BJ (cell line): ENCODE measurements around the gene ZMYND11. TPM values are rescaled to one million over a fixed set of nuclear protein-coding genes. Genes with fewer than 3 reads are reported as not detected.

Experiments
- CTCF ChIA-PET: fragments of 350-600 bp; formaldehyde crosslinking; extraction: SDS; loops from one replicate; lab custom pipeline; 2021; ENCODE audit warnings: antibody characterized with exemption, inconsistent platforms; lab: Yijun Ruan, JAX
- POLR2A ChIA-PET: fragments of 300-600 bp; sonication (Branson Sonifier 250); formaldehyde crosslinking; extraction: SDS; loops from one replicate; lab custom pipeline; 2021; ENCODE audit warnings: antibody characterized with exemption; lab: Charles Lee
- DNase-seq: peaks from one replicate; pipeline ENCODE4 v3.0.0-alpha.2; 2011; ENCODE audit warnings: low read depth
- H3K27me3 ChIP-seq: 2 replicates; pipeline ENCODE4 v1.6.0; 2011; ENCODE audit warnings: low read length; ENCODE audit not compliant: control insufficient read depth, insufficient read depth
- H3K36me3 ChIP-seq: 2 replicates; pipeline ENCODE4 v1.5.1; 2011; ENCODE audit warnings: low read length; ENCODE audit not compliant: control insufficient read depth, insufficient read depth
- H3K4me3 ChIP-seq: 2 replicates; pipeline ENCODE4 v1.5.1; 2011; ENCODE audit warnings: low read depth, mild to moderate bottlenecking, control low read depth, low read length
- polyA plus RNA-seq: library from polyadenylated mRNA; depleted of rRNA; stranded (reverse); fragments of >200 nt; gene quantifications from 2 replicates; pipeline ENCODE4 v1.2.3, GENCODE V29; 2011
- TF ChIP-seq, protein P1 (sequence below): IDR thresholded peaks from 2 replicates; pipeline ENCODE4 v1.5.1; 2011; ENCODE audit warnings: low read depth, mild to moderate bottlenecking, control low read depth, inconsistent platforms, low read length, moderate library complexity; ENCODE audit not compliant: insufficient read depth

The ZMYND11 gene
- polyA plus RNA-seq, 1 experiment: 37.6 TPM

DNA sequence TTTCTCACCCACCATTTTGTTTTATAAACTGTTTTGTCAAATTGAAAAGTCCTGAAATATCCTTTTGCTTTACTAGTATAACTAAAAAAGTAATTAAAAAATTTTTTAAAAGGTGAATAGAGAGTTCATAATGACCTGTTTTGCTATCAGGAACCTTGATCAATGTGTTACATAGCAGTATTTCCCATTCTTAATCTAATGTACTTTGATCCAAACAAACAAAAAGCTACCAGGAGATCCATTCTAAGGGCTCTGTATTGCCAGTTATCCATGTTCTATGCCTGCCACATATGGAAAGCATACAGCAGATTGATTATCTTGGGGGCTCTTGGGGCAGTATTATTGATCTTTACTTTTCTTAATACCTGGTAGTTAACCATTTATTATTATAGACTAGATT lies 32.1 kb downstream of the ZMYND11 start:
- Histone ChIP-seq H3K36me3 (no peaks in the 10 kb centered on the region), H3K27me3 (no peaks in the 10 kb centered on the region), H3K4me3 (no peak overlapping the region)
- POLR2A ChIA-PET: no interaction called here
- TF ChIP-seq, protein P1, sequence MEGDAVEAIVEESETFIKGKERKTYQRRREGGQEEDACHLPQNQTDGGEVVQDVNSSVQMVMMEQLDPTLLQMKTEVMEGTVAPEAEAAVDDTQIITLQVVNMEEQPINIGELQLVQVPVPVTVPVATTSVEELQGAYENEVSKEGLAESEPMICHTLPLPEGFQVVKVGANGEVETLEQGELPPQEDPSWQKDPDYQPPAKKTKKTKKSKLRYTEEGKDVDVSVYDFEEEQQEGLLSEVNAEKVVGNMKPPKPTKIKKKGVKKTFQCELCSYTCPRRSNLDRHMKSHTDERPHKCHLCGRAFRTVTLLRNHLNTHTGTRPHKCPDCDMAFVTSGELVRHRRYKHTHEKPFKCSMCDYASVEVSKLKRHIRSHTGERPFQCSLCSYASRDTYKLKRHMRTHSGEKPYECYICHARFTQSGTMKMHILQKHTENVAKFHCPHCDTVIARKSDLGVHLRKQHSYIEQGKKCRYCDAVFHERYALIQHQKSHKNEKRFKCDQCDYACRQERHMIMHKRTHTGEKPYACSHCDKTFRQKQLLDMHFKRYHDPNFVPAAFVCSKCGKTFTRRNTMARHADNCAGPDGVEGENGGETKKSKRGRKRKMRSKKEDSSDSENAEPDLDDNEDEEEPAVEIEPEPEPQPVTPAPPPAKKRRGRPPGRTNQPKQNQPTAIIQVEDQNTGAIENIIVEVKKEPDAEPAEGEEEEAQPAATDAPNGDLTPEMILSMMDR: no peak
- CTCF ChIA-PET: no interaction called here
- no peak for DNase-seq

DNA sequence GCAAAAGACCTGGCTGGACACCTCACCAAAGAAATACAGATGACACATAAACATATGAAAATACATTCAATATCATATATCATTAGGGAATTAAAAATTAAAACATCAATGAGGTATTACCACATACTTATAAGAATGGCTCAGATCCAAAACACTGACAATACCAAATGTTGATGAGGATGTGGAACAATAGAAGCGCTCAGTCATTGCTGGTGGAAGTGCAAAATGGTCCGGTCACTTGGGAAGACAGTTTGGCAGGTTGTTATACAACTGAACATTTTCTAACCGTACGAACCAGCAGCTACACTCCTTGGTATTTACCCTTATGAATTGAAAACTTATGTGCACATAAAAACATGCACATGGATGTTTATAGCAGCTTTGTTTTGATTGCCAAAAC lies 38.5 kb downstream of the ZMYND11 start:
- CTCF ChIA-PET: no interaction called here
- DNase-seq: no peak
- no peak overlapping the region for H3K4me3 ChIP-seq
- POLR2A ChIA-PET: no interaction called here
- no peaks in the 10 kb centered on the region for H3K36me3 ChIP-seq
- H3K27me3 ChIP-seq: no peaks in the 10 kb centered on the region
- TF ChIP-seq, protein P1: no peak

DNA sequence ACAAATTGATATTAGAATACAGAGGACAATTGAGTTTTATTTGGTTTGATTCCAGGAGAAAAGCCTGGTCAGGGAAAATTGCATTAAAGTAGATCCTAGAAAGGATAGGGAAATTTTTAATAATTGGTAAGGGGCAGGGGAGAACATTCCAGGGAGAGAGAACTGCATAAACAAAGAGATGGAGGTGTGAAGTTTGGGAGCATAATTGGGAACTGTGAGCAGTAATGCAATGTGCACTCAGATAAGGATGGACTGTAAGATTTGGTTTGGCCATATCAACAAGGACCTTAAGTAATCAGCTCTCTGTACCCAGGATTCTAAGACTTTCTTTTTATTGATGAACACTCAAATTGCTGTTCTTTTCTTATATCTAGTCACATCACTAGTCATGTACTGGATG lies 41.4 kb downstream of the ZMYND11 start:
- TF ChIP-seq, protein P1: no peak
- no peaks in the 10 kb centered on the region for H3K36me3 ChIP-seq
- H3K27me3 ChIP-seq: no peaks in the 10 kb centered on the region
- no peak overlapping the region for H3K4me3 ChIP-seq
- POLR2A ChIA-PET: no interaction called here
- CTCF ChIA-PET: no interaction called here
- DNase-seq: no peak

DNA sequence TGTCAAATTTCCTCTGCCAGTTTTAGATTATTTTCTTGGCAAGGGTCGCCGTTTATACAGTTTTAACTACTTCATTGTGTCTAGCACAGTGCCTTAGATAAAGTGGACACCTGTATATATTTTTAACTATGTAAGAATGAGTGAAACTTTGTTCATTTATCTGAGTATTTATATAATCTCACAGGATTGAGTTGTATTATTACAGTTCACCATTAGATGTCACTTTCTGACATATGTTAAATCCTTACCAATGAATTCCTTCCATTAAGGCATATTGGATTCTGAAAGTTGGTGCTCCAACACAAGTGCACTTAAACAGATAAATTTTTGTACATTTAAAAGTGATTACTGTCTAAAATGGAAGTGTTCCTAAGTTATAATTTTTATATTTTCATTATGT lies 43.0 kb downstream of the ZMYND11 start:
- Histone ChIP-seq H3K27me3 (no peaks in the 10 kb centered on the region), H3K4me3 (no peak overlapping the region), H3K36me3 (no peaks in the 10 kb centered on the region)
- POLR2A ChIA-PET: no interaction called here
- CTCF ChIA-PET: no interaction called here
- DNase-seq: no peak
- TF ChIP-seq, protein P1: peak; percentile 34; the same call in 1 of the 2 replicates

DNA sequence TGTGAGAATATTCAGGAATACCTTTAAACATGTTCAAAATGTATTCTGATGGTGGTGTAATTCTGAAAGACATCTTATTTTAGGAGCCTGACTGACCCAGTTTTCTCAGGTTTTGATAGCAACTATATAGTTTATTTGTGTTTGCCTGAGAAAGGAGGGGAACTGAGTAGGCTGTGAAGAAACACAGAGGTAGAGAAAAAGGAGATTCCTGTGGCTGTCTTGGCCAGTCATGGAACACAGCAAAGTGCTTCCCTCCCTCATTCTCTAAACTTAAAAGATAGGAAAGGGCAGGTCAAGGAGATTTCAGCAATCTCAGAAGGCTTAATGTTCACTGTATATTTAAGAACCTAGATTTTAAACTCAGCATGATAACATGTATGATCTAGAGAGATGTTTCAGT lies 43.5 kb downstream of the ZMYND11 start:
- CTCF ChIA-PET: no interaction called here
- POLR2A ChIA-PET: no interaction called here
- DNase-seq: no peak

More for the DNA sequence above, 43.5 kb downstream of the ZMYND11 start:
- Histone ChIP-seq H3K27me3 (no peaks in the 10 kb centered on the region), H3K36me3 (no peaks in the 10 kb centered on the region), H3K4me3 (no peak overlapping the region)
- TF ChIP-seq, protein P1: no peak
